ENCODE data around the gene WARS2. TPM values are rescaled to one million over a fixed set of nuclear protein-coding genes. Genes with fewer than 3 reads are reported as not detected.

WARS2 gene
- polyA plus RNA-seq, 1 experiment, result 17.7 TPM

DNA sequence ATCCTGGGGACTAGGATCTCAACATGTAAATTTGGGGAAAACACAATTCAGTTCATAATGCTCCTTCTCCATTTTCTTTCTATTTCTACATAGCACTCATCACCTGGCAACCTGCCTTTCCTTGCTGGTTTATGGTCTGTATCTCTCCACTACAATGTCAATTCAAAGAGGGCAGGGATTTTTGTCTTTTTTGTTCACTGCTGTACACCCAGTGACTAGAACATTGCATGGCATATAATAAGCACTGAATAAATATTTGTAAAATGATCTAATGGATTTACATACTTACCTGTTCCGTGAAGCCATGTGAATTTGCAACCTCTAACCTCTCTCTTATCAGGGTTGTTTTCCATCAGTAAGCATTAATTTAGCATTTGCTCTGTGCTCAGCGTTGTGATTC is 124.9 kb downstream of the WARS2 start:
- ChIA-PET CTCF (no interaction called here), POLR2A (no interaction called here)
- H3K27me3 ChIP-seq (ENCODE audit: control insufficient read depth, insufficient read depth, low read length), result no peaks in the 10 kb centered on the region
- DNase-seq (ENCODE audit: low read depth), result no peak
- TF ChIP-seq, protein P1, sequence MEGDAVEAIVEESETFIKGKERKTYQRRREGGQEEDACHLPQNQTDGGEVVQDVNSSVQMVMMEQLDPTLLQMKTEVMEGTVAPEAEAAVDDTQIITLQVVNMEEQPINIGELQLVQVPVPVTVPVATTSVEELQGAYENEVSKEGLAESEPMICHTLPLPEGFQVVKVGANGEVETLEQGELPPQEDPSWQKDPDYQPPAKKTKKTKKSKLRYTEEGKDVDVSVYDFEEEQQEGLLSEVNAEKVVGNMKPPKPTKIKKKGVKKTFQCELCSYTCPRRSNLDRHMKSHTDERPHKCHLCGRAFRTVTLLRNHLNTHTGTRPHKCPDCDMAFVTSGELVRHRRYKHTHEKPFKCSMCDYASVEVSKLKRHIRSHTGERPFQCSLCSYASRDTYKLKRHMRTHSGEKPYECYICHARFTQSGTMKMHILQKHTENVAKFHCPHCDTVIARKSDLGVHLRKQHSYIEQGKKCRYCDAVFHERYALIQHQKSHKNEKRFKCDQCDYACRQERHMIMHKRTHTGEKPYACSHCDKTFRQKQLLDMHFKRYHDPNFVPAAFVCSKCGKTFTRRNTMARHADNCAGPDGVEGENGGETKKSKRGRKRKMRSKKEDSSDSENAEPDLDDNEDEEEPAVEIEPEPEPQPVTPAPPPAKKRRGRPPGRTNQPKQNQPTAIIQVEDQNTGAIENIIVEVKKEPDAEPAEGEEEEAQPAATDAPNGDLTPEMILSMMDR (IDR thresholded peaks at IDR 0.05; ENCODE audit: insufficient read depth, low read depth, low read length), result no peak
- H3K36me3 ChIP-seq (ENCODE audit: control insufficient read depth, insufficient read depth, low read length), result no peaks in the 10 kb centered on the region
- no peak overlapping the region for H3K4me3 ChIP-seq (ENCODE audit: low read depth, low read length)

DNA sequence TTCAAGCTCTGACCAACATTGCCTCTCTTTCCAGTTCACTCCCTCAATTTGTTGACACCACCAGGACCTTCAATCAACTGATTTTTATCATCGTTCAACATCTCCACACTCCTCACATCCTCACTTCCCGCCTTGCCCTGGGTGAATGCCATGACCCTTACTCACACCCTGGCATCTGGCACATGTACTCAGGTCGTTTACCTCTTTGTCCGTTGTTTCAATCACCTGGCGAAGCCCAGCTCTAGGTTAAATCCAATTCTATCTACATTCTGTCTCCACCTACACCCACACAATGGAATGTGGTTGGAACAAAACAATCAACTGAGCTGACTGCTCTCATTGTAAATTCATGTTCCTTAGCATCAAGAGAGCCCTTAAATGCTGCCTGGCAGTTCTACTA is 128.1 kb downstream of the WARS2 start:
- Histone ChIP-seq H3K27me3 (ENCODE audit: control insufficient read depth, insufficient read depth, low read length) (no peaks in the 10 kb centered on the region), H3K36me3 (ENCODE audit: control insufficient read depth, insufficient read depth, low read length) (no peaks in the 10 kb centered on the region), H3K4me3 (ENCODE audit: low read depth, low read length) (no peak overlapping the region)
- ChIA-PET POLR2A (no interaction called here), CTCF (no interaction called here)
- DNase-seq (ENCODE audit: low read depth), result no peak
- TF ChIP-seq, protein P1 (IDR thresholded peaks at IDR 0.05; ENCODE audit: insufficient read depth, low read depth, low read length), result no peak

DNA sequence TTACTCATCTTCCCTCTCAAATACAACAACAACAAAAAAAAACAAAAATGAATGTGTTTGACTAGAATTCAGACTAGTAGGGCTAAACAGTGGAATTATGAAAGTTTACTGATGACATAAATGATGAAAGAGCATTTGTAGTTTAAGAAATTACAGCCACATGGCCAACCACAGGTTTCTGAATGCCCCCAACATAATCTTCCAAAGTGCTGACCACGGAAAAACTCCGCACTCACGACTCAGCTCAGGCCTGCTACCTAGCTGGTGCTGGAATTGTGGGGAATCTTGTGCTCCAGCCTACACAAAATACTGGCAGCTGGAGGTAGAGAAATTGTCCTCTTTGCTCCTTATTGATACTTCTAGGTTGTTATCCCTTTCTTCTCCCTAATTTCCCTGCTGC is 128.7 kb downstream of the WARS2 start:
- Histone ChIP-seq H3K4me3 (ENCODE audit: low read depth, low read length) (no peak overlapping the region), H3K36me3 (ENCODE audit: control insufficient read depth, insufficient read depth, low read length) (no peaks in the 10 kb centered on the region), H3K27me3 (ENCODE audit: control insufficient read depth, insufficient read depth, low read length) (no peaks in the 10 kb centered on the region)
- ChIA-PET CTCF (interaction anchor here (1.1 kb wide), 1 partner anchor 9 kb away, joined by 3 read pairs; no protein-coding TSS in a partner anchor), POLR2A (no interaction called here)
- DNase-seq (ENCODE audit: low read depth), result no peak
- TF ChIP-seq, protein P1 (IDR thresholded peaks at IDR 0.05; ENCODE audit: insufficient read depth, low read depth, low read length), result no peak

DNA sequence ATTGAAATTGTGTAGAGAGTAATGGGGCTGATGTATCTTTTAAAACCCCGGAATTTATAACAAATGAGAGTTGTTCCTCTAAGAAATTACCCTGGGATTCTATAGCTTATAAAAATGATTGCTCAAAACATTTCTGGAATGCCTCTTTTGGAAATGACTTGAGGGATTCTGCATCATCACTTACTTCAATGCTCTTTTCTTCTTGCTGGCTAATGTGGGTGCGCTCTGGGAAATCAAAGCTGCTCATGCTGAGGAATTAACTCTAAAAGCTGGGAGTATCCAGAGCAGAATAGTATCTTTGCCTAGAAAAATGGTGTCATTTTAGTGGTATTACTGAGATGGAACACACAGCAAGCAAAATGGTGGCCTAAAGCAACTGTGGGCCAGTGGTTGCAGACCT is 129.3 kb downstream of the WARS2 start:
- no peak for DNase-seq (ENCODE audit: low read depth)
- TF ChIP-seq, protein P1 (IDR thresholded peaks at IDR 0.05; ENCODE audit: insufficient read depth, low read depth, low read length), result no peak
- peaks cover 2% of the 10 kb centered on the region; the same call in 1 of the 2 replicates for H3K27me3 ChIP-seq (ENCODE audit: control insufficient read depth, insufficient read depth, low read length)
- no peak overlapping the region for H3K4me3 ChIP-seq (ENCODE audit: low read depth, low read length)
- ChIA-PET CTCF (interaction anchor here (1.1 kb wide), 1 partner anchor 10 kb away, joined by 3 read pairs; no protein-coding TSS in a partner anchor), POLR2A (no interaction called here)
- no peaks in the 10 kb centered on the region for H3K36me3 ChIP-seq (ENCODE audit: control insufficient read depth, insufficient read depth, low read length)

DNA sequence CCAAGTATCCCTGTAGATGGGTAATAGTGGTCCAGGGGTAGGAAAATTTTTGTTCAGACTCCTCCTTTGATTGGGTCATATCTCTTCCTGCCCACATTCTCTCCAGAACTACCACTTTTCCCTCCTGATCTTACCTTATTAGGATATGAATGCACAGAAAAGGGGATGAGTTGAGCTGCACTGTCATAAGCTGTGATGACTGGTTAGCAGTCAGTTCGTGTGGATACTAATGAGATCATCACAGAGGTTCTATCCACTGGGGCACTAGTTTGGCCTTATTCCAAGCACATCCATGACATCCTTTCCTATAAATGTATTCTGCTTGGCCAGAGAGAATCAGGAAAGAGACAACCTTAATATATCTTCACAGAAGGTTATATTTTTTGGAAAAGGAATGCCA is 130.3 kb downstream of the WARS2 start:
- no peak for DNase-seq (ENCODE audit: low read depth)
- H3K36me3 ChIP-seq (ENCODE audit: control insufficient read depth, insufficient read depth, low read length), result no peaks in the 10 kb centered on the region
- TF ChIP-seq, protein P1 (IDR thresholded peaks at IDR 0.05; ENCODE audit: insufficient read depth, low read depth, low read length), result no peak
- H3K4me3 ChIP-seq (ENCODE audit: low read depth, low read length), result no peak overlapping the region
- ChIA-PET POLR2A (no interaction called here), CTCF (no interaction called here)
- H3K27me3 ChIP-seq (ENCODE audit: control insufficient read depth, insufficient read depth, low read length), result peaks cover 3% of the 10 kb centered on the region; the same call in 1 of the 2 replicates
